LNCaP clone FGC (cell line): ENCODE measurements around the gene KCNJ9.

Source experiments
- DNase-seq: peaks from one replicate; pipeline ENCODE4 v3.0.0-alpha.2; 2011; ENCODE audit warnings: low read depth
- H3K4me3 ChIP-seq: 2 replicates; pipeline ENCODE4 v1.5.1; 2011; ENCODE audit warnings: mild to moderate bottlenecking, low read depth, low read length, control low read depth
- CTCF ChIP-seq: IDR thresholded peaks from 2 replicates; pipeline ENCODE4 v1.5.1; 2012; ENCODE audit warnings: mild to moderate bottlenecking; ENCODE audit not compliant: control insufficient read depth, insufficient read depth; ENCODE audit errors: extremely low read depth

KCNJ9 gene

DNA sequence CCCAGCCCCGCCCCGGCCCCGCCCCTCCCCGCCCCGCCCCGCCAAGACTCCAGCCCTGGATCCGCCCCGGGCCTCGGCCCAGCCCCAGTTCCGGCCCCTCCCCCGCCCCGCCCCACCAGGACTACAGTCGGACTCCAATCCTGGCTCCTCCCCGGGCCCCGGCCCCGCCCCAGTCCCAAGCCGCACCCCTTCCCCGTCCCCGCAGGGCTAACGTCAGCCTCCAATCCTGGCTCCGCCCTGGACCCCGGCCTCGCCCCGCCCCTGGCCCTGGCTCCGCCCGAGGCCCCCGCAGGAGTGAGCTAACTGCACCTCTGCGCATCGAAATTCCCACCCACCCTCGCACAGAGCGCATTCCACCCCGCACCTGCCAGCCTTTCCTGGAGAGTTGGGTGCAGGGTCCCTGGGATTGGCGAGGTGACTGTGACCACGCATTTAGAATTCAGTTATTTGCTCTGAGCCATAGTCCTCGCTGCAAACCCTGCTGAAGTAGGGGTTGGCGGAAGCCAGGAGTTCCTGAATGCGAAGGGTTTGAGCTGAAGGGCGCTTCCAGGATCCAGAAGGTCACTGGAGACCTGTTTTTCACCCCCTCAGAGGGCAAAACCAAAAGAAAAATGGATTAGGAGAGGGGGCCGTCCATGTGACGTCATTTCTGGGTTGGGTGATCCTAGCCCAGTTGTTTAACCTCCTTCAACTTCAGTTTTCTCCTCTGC, 17.7 kb downstream of the KCNJ9 start:
- TF ChIP-seq CTCF, result no peak
- DNase-seq, result peak; percentile 72
- H3K4me3 ChIP-seq, result peak overlapping the region; percentile 36

DNA sequence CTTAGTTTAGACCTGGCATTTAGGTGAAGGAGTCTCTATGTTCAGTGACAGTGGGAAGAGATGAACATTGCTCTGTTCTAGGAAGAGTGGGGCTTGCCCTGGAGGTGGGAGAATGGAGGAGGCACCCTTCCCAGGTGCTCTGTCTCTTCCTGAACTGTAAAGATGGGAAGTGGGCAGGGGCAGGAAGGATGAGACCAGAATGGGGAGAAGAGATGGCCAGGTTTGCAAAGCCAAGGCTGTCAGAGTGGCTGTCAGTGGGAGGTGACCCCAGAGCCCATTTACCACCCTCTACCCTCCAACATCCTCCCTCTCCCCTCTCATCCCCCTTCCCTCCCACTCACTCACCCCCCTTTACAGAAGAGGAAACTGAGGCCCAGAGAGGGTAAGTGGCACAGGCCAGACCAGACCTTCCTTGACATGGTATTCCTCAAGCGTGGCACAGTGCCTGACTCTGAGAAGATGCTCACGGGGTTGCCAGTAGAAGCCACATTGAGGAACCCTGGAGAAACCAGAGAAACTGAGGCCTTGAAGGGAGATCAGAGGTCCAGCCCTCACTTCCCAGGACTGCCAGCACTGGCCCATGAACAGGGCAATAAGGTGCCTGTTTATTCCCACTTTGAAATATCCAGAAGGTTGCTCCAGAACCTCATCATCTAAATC, 18.5 kb downstream of the KCNJ9 start:
- no peak overlapping the region for H3K4me3 ChIP-seq
- DNase-seq, result no peak

GRCh38 chr1:160101037-160101716, 19.8 kb downstream of the KCNJ9 start:
- peak; percentile 87 for TF ChIP-seq CTCF
- DNase-seq, result peak; percentile 52
- H3K4me3 ChIP-seq, result no peak overlapping the region

More for the DNA sequence above, 18.5 kb downstream of the KCNJ9 start:
- no peak for TF ChIP-seq CTCF

DNA sequence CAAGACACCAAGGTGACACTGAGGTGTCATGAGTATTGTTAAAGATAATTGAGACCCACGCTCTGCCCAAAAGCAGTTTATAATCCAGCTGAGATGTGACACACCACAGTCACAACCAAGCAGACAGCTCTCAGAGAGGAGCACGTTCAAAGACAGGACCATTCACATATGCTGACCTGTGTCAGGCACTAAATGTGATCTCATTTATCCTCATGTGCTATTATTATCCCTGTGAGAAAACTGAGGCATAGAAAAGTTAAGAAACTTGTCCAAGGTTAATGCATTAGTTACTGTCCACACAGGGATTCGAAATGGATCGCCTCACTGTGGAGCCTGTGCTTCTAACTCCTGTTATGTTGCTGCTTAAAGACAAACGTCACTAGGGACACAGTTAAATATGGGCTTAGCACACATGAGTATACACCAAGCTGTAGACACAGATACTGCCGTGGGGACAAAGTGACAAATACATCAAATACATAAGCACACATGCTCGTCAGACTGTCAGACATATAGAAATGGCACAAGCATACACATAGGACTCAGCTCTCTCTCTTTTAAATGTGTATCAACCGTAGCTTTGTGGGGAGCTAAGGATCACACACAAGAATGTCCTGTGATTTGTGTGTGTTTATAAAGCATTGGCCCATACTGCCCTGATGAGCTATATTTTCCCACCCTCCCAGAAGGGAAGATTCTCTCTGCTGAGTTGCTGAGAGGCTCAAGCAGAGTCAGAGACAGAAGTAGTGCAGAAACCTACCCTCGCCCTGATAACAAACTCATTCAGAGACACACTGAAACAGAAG, 20.6 kb downstream of the KCNJ9 start:
- no peak for DNase-seq
- TF ChIP-seq CTCF, result no peak
- no peak overlapping the region for H3K4me3 ChIP-seq

- no peak for TF ChIP-seq CTCF
- no peak for DNase-seq
- no peak overlapping the region for H3K4me3 ChIP-seq
Observed at GRCh38 chr1:160103658-160104408, 22.5 kb downstream of the KCNJ9 start.

- TF ChIP-seq CTCF, result no peak
- no peak for DNase-seq
Observed at GRCh38 chr1:160104486-160104885, 23.1 kb downstream of the KCNJ9 start.

More at GRCh38 chr1:160104486-160104885, 23.1 kb downstream of the KCNJ9 start:
- H3K4me3 ChIP-seq, result no peak overlapping the region
